HL-60 (cell line): ENCODE data around the gene SDK1.

ENCODE experiments used
- DNase-seq, 2 experiments: peaks; one replicate each; pipeline ENCODE4 v3.0.0-alpha.2; 2010 to 2020; ENCODE audit warnings: low read depth in 1 of 2, low spot score in 1 of 2
- H3K27ac ChIP-seq: fragments of 250-450 bp; sonication (Bioruptor Pico); replicated peaks from 2 replicates; pipeline ENCODE4 v1.5.1; 2020; ENCODE audit warnings: mild to moderate bottlenecking, moderate library complexity
- H3K27me3 ChIP-seq: fragments of 250-450 bp; sonication (Bioruptor Pico); 2 replicates; pipeline ENCODE4 v1.5.1; 2021; ENCODE audit warnings: mild to moderate bottlenecking, moderate library complexity; ENCODE audit not compliant: insufficient read depth, poor library complexity, severe bottlenecking
- H3K4me3 ChIP-seq: replicated peaks from 2 replicates; pipeline ENCODE4 v1.5.1; 2011; ENCODE audit warnings: mild to moderate bottlenecking, control low read depth, low read length; ENCODE audit not compliant: insufficient read depth
- CTCF ChIP-seq: IDR thresholded peaks from one replicate; pipeline ENCODE4 v1.5.1; 2011; ENCODE audit warnings: low read length, control low read depth, inconsistent platforms; ENCODE audit not compliant: insufficient read depth
- GABPA ChIP-seq: IDR thresholded peaks from 2 replicates; pipeline ENCODE4 v1.6.1; 2012; ENCODE audit warnings: low read depth
- POLR2AphosphoS5 ChIP-seq: IDR thresholded peaks from 2 replicates; pipeline ENCODE4 v1.6.1; 2012; ENCODE audit warnings: low read depth
- REST ChIP-seq: IDR thresholded peaks from 2 replicates; pipeline ENCODE4 v1.6.1; 2012; ENCODE audit warnings: low read depth; ENCODE audit not compliant: insufficient replicate concordance
- SPI1 ChIP-seq: IDR thresholded peaks from 2 replicates; pipeline ENCODE4 v1.6.1; 2012; ENCODE audit warnings: low read depth, mild to moderate bottlenecking, borderline replicate concordance

SDK1 gene

GRCh38 chr7:3688842-3689241 lies 387.8 kb downstream of the SDK1 start:
- Histone ChIP-seq H3K27ac (no peak overlapping the region), H3K27me3 (no peaks in the 10 kb centered on the region), H3K4me3 (no peak overlapping the region)
- no peak for TF ChIP-seq GABPA
- no peak for TF ChIP-seq CTCF
- no peak for TF ChIP-seq SPI1
- DNase-seq, result no peak

- Histone ChIP-seq H3K27ac (no peak overlapping the region), H3K4me3 (no peak overlapping the region), H3K27me3 (no peaks in the 10 kb centered on the region)
- DNase-seq, result no peak
- TF ChIP-seq SPI1 (no peak), REST (no peak), POLR2AphosphoS5 (no peak), GABPA (no peak), CTCF (no peak)
Measured at GRCh38 chr7:3691478-3692158, 390.6 kb downstream of the SDK1 start.

GRCh38 chr7:3695602-3696001 lies 394.6 kb downstream of the SDK1 start:
- H3K4me3 ChIP-seq, result no peak overlapping the region
- no peak overlapping the region for H3K27ac ChIP-seq
- no peaks in the 10 kb centered on the region for H3K27me3 ChIP-seq
- DNase-seq, result no peak
- no peak for TF ChIP-seq SPI1
- TF ChIP-seq CTCF, result no peak
- no peak for TF ChIP-seq POLR2AphosphoS5
- TF ChIP-seq GABPA, result no peak
- TF ChIP-seq REST, result no peak

- H3K27me3 ChIP-seq, result no peaks in the 10 kb centered on the region
- no peak overlapping the region for H3K27ac ChIP-seq
- no peak overlapping the region for H3K4me3 ChIP-seq
- no peak for DNase-seq
- TF ChIP-seq SPI1 (no peak), POLR2AphosphoS5 (no peak), CTCF (no peak), REST (no peak), GABPA (no peak)
Measured at GRCh38 chr7:3696113-3696512, 395.1 kb downstream of the SDK1 start.
